Uterus (tissue), 4 donors: ENCODE data around the gene NUP62. TPM values are rescaled to one million over a fixed set of nuclear protein-coding genes. Genes with fewer than 3 reads are reported as not detected.

Source experiments
- DNase-seq, 2 donors: peaks; one replicate each; pipeline ENCODE4 v3.0.0-alpha.2; 2019 to 2020
- H3K27ac ChIP-seq, 2 donors: fragments of 200-600 bp; sonication (generic); 1 replicate in 1 of 2; 2 replicates in 1 of 2; pipeline ENCODE4 v1.5.1; 2016 to 2018
- H3K27me3 ChIP-seq, 2 donors: fragments of 200-600 bp; sonication (generic); one replicate each; pipeline ENCODE4 v1.5.1; 2018 to 2019; ENCODE audit warnings: control low read depth in 1 of 2
- H3K36me3 ChIP-seq, 2 donors: fragments of 200-600 bp; sonication (generic); one replicate each; pipeline ENCODE4 v1.5.1; 2019; ENCODE audit warnings: control low read depth in 1 of 2
- H3K4me1 ChIP-seq, 2 donors: fragments of 200-600 bp; sonication (generic); one replicate each; pipeline ENCODE4 v1.5.1; 2018 to 2019; ENCODE audit warnings: control low read depth in 1 of 2
- H3K4me3 ChIP-seq, 2 donors: fragments of 200-600 bp; sonication (generic); 1 replicate in 1 of 2; 2 replicates in 1 of 2; pipeline ENCODE4 v1.5.1; 2018 to 2019; ENCODE audit warnings: mild to moderate bottlenecking in 1 of 2
- H3K9me3 ChIP-seq, 2 donors: fragments of 200-600 bp; sonication (generic); one replicate each; pipeline ENCODE4 v1.5.1; 2019; ENCODE audit warnings: control low read depth in 1 of 2
- CTCF ChIP-seq, 4 experiments: fragments of 200-600 bp in 2 of 4; fragments of 450-650 bp in 2 of 4; sonication (generic) in 2 of 4; IDR thresholded peaks; one replicate each; pipeline ENCODE4 v1.5.1; 2016 to 2019; ENCODE audit warnings: antibody characterized with exemption in 4 of 4, mild to moderate bottlenecking in 2 of 4, moderate library complexity in 1 of 4
- POLR2A ChIP-seq, 2 donors: fragments of 450-650 bp; IDR thresholded peaks; one replicate each; pipeline ENCODE4 v1.6.1; 2016; ENCODE audit warnings: antibody characterized with exemption in 2 of 2, mild to moderate bottlenecking in 1 of 2, moderate library complexity in 1 of 2
- intact Hi-C: fragments of 100-400 bp; cut with DNase I; formaldehyde crosslinking; loops from one replicate; pipeline ENCODE4 v1.15.1; 2023; ENCODE audit warnings: low total_unique reads
- total RNA-seq, 4 donors: library from RNA; depleted of rRNA in 3 of 4; stranded (reverse); fragments of >200 nt in 3 of 4; gene quantifications; one replicate each; pipeline versions ENCODE4 v1.1.0 to v1.2.4, GENCODE V29; 2014 to 2023
- donor health status: DM: yes; HTN: yes; CAD: no.

The NUP62 gene
- total RNA-seq, 4 donors from 2014 or later: 12.1 to 40.4 (median 24.6) TPM

GRCh38 chr19:49887665-49888509 lies 41.4 kb downstream of the NUP62 start:
- Histone ChIP-seq H3K36me3 (no peaks in the 10 kb centered on the region), H3K9me3 (no peaks in the 10 kb centered on the region), H3K27me3 (no peaks in the 10 kb centered on the region), H3K27ac (no peak overlapping the region), H3K4me1 (no peaks in the 10 kb centered on the region), H3K4me3 (no peak overlapping the region)
- intact Hi-C loops: no loop called here
- TF ChIP-seq CTCF (IDR thresholded peaks at IDR 0.05): no peak
- TF ChIP-seq POLR2A (IDR thresholded peaks at IDR 0.05): no peak
- DNase-seq: no peak

DNA sequence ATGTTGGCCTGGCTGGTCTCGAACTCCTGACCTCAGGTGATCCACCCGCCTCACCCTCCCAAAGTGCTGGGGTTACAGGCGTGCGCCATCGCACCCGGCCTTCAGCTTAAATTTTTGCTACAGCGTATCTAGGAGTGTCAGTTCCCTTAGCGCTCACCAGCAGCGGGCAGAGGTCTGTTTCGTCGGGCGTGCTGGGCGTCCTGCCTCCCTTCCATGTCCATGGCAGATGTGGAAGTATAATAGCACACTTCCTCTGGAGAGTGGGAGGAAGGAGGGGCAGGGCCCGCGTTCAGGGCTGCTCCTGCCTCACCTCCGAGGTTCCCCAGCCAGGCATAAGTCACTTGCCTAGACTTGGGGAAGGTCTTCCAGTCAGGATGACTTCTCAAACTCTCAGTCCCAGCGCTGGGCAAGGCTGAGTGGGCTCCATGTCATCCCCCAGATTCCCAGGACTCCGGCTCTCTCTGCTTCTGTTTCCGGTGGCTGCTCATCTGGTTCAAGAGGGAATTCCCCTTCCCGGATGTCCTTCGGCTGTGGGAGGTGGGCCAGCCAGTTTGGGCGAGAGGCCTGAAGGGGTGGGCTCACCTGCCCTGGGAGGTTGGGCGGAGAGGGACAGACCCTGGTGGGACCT lies 42.2 kb downstream of the NUP62 start:
- DNase-seq: peak in 1 of 2 donors; percentile 7
- no peak overlapping the region for H3K27ac ChIP-seq
- H3K36me3 ChIP-seq: no peaks in the 10 kb centered on the region
- intact Hi-C loops: no loop called here
- no peak overlapping the region for H3K4me3 ChIP-seq
- H3K27me3 ChIP-seq: no peaks in the 10 kb centered on the region
- no peaks in the 10 kb centered on the region for H3K9me3 ChIP-seq
- H3K4me1 ChIP-seq: no peaks in the 10 kb centered on the region
- TF ChIP-seq CTCF (IDR thresholded peaks at IDR 0.05) (no peak), POLR2A (IDR thresholded peaks at IDR 0.05) (no peak)

DNA sequence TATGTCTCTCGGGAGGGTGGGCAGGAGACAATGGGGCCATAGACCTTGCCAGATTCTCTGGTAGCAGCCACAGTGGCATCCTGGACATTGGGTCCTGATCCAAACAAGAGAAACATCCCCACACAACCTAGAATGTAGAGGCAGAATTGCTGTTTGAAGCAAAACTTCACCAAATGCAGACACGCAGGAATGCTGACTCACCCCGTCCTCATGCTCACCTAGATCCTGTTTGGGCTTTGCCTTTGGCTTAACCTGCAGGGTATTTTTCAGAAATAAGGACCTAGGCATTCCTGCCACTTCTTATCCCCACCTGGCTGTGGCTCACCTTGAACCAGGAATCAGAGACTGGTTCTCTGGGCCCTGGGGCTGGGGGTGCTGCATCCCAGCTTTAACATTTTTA lies 44.5 kb downstream of the NUP62 start:
- H3K36me3 ChIP-seq: no peaks in the 10 kb centered on the region
- no peaks in the 10 kb centered on the region for H3K27me3 ChIP-seq
- intact Hi-C loops: no loop called here
- no peak overlapping the region for H3K27ac ChIP-seq
- H3K4me1 ChIP-seq: no peaks in the 10 kb centered on the region
- TF ChIP-seq CTCF (IDR thresholded peaks at IDR 0.05) (no peak), POLR2A (IDR thresholded peaks at IDR 0.05) (no peak)
- no peaks in the 10 kb centered on the region for H3K9me3 ChIP-seq
- H3K4me3 ChIP-seq: no peak overlapping the region
- DNase-seq: no peak

DNA sequence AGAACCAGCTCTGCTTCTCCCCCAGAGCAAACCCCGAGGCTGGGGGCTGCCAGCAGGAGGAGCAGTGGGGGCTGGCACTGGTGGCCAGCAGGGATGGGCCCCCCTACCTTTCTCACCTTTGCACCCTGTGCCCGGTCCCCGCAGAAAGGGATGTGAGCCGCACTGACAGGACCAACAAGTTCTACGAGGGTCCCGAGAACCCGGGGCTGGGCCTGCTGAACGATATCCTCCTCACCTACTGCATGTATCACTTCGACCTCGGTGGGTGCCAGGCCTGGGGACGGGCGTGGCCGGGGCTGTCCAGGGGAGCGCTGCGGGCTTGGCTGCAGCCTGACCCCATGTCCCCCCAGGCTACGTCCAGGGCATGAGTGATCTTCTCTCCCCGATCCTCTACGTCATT lies 45.2 kb downstream of the NUP62 start:
- Histone ChIP-seq H3K4me1 (no peaks in the 10 kb centered on the region), H3K4me3 (no peak overlapping the region), H3K9me3 (no peaks in the 10 kb centered on the region), H3K36me3 (no peaks in the 10 kb centered on the region), H3K27ac (no peak overlapping the region), H3K27me3 (no peaks in the 10 kb centered on the region)
- intact Hi-C loops: no loop called here
- no peak for TF ChIP-seq POLR2A (IDR thresholded peaks at IDR 0.05)
- no peak for TF ChIP-seq CTCF (IDR thresholded peaks at IDR 0.05)
- peak in 1 of 2 donors; percentile 13 for DNase-seq

DNA sequence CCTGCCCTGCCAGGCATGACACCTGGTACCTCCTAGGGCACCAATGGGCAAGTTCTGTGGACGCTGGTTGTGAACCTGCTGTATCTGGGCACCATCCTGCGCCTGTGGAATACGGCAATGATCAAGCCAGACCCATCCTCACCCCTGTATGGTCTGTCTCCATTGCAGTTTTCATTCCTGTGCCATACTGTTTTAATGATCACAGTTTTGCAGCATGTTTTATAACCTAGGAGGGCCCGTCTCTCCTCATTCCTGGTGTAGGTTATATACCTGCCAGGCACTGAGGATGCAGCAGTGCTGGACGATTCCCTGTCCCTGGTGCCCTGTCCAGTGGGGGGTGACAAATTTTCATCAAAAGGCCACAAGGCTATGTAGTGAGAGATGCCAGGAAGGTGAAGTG lies 46.2 kb downstream of the NUP62 start:
- no peak overlapping the region for H3K27ac ChIP-seq
- no peak for DNase-seq
- no peaks in the 10 kb centered on the region for H3K9me3 ChIP-seq
- H3K4me3 ChIP-seq: no peak overlapping the region
- H3K36me3 ChIP-seq: no peaks in the 10 kb centered on the region
- H3K4me1 ChIP-seq: peaks cover 0 to 7% of the 10 kb centered on the region in 2 donors
- TF ChIP-seq CTCF (IDR thresholded peaks at IDR 0.05) (no peak), POLR2A (IDR thresholded peaks at IDR 0.05) (no peak)
- no peaks in the 10 kb centered on the region for H3K27me3 ChIP-seq
- intact Hi-C loops: no loop called here
